H9 (cell line): ENCODE data around the gene TMEM217. TPM values are rescaled to one million over a fixed set of nuclear protein-coding genes. Genes with fewer than 3 reads are reported as not detected.

Source experiments
- DNase-seq: peaks from one replicate; pipeline ENCODE4 v3.0.0-alpha.2; 2017
- H2AFZ ChIP-seq: one replicate; pipeline ENCODE4 v1.6.1; 2013; ENCODE audit warnings: mild to moderate bottlenecking, low read length, control low read depth, moderate library complexity
- H2AK5ac ChIP-seq: 2 replicates; pipeline ENCODE4 v1.6.1; 2013; ENCODE audit warnings: low read length, control low read depth, mixed read lengths; ENCODE audit not compliant: insufficient read length
- H2BK120ac ChIP-seq: one replicate; pipeline ENCODE4 v1.6.1; 2013; ENCODE audit warnings: low read depth, mild to moderate bottlenecking, low read length, control low read depth, inconsistent platforms; ENCODE audit not compliant: poor library complexity, severe bottlenecking
- H2BK12ac ChIP-seq: 2 replicates; pipeline ENCODE4 v1.6.1; 2013; ENCODE audit warnings: low read length, control low read depth, mixed read lengths, low read depth; ENCODE audit not compliant: insufficient read length
- H2BK15ac ChIP-seq: 2 replicates; pipeline ENCODE4 v1.6.1; 2013; ENCODE audit warnings: low read depth, low read length, control low read depth
- H2BK20ac ChIP-seq: one replicate; pipeline ENCODE4 v1.6.1; 2013; ENCODE audit warnings: low read depth, mild to moderate bottlenecking, low read length, control low read depth, inconsistent platforms; ENCODE audit not compliant: poor library complexity, severe bottlenecking
- H2BK5ac ChIP-seq: 2 replicates; pipeline ENCODE4 v1.6.1; 2013; ENCODE audit warnings: low read length, control low read depth, mixed read lengths; ENCODE audit not compliant: insufficient read length
- H3K14ac ChIP-seq: 2 replicates; pipeline ENCODE4 v1.6.1; 2013; ENCODE audit warnings: low read length, control low read depth; ENCODE audit not compliant: insufficient read depth
- H3K18ac ChIP-seq: 2 replicates; pipeline ENCODE4 v1.6.1; 2013; ENCODE audit warnings: low read depth, mild to moderate bottlenecking, mixed read lengths, low read length, control low read depth; ENCODE audit not compliant: insufficient read length
- H3K23ac ChIP-seq: 2 replicates; pipeline ENCODE4 v1.6.1; 2013; ENCODE audit warnings: low read length, control low read depth, mixed read lengths, low read depth; ENCODE audit not compliant: insufficient read length
- H3K23me2 ChIP-seq: 2 replicates; pipeline ENCODE4 v1.6.1; 2013; ENCODE audit warnings: low read depth, mild to moderate bottlenecking, mixed read lengths, low read length, control low read depth; ENCODE audit not compliant: insufficient read length, poor library complexity, severe bottlenecking
- H3K27ac ChIP-seq: 2 replicates; pipeline ENCODE4 v1.5.1; 2013; ENCODE audit warnings: low read length, control low read depth, mixed read lengths, low read depth; ENCODE audit not compliant: insufficient read length
- H3K27me3 ChIP-seq: 2 replicates; pipeline ENCODE4 v1.6.1; 2013; ENCODE audit warnings: low read length, control low read depth, inconsistent platforms; ENCODE audit not compliant: insufficient read depth
- H3K4ac ChIP-seq: 2 replicates; pipeline ENCODE4 v1.6.1; 2013; ENCODE audit warnings: low read depth, mild to moderate bottlenecking, control low read depth, inconsistent platforms, low read length, moderate library complexity
- H3K4me1 ChIP-seq: 2 replicates; pipeline ENCODE4 v1.6.1; 2013; ENCODE audit warnings: low read length, control low read depth, inconsistent platforms; ENCODE audit not compliant: insufficient read depth
- H3K4me2 ChIP-seq: 2 replicates; pipeline ENCODE4 v1.6.1; 2013; ENCODE audit warnings: low read length, control low read depth, mixed read lengths; ENCODE audit not compliant: insufficient read length, insufficient read depth
- H3K56ac ChIP-seq: 2 replicates; pipeline ENCODE4 v1.6.1; 2013; ENCODE audit warnings: low read depth, mild to moderate bottlenecking, mixed read lengths, low read length, control low read depth; ENCODE audit not compliant: insufficient read length
- H3K79me1 ChIP-seq: 2 replicates; pipeline ENCODE4 v1.6.1; 2013; ENCODE audit warnings: low read depth, mild to moderate bottlenecking, moderate library complexity, low read length, control low read depth, inconsistent platforms; ENCODE audit not compliant: insufficient read depth, poor library complexity, severe bottlenecking
- H3K79me2 ChIP-seq: 2 replicates; pipeline ENCODE4 v1.6.1; 2013; ENCODE audit warnings: low read length, control low read depth, inconsistent platforms; ENCODE audit not compliant: insufficient read depth
- H3K9ac ChIP-seq: 2 replicates; pipeline ENCODE4 v1.6.1; 2013; ENCODE audit warnings: low read length, control low read depth, mixed read lengths; ENCODE audit not compliant: insufficient read length; ENCODE audit errors: extremely low read depth
- H3K9me3 ChIP-seq: one replicate; pipeline ENCODE4 v1.6.1; 2013; ENCODE audit warnings: low read depth, low read length, inconsistent platforms; ENCODE audit not compliant: control insufficient read depth
- H3T11ph ChIP-seq: one replicate; pipeline ENCODE4 v1.6.1; 2013; ENCODE audit warnings: mild to moderate bottlenecking, low read length, control low read depth, inconsistent platforms
- H4K20me1 ChIP-seq: one replicate; pipeline ENCODE4 v1.6.1; 2013; ENCODE audit not compliant: control insufficient read depth, insufficient read length, insufficient read depth
- H4K5ac ChIP-seq: 2 replicates; pipeline ENCODE4 v1.6.1; 2013; ENCODE audit warnings: low read depth, mild to moderate bottlenecking, mixed read lengths, low read length, control low read depth; ENCODE audit not compliant: insufficient read length
- H4K8ac ChIP-seq: replicated peaks from 2 replicates; pipeline ENCODE4 v1.6.1; 2013; ENCODE audit warnings: low read length, control low read depth, mixed read lengths, low read depth; ENCODE audit not compliant: insufficient read length
- H4K91ac ChIP-seq: 2 replicates; pipeline ENCODE4 v1.6.1; 2013; ENCODE audit warnings: low read depth, mild to moderate bottlenecking, moderate library complexity, mixed read lengths, low read length, control low read depth; ENCODE audit not compliant: insufficient read length
- H3K27ac Mint-ChIP-seq, 3 experiments: 2 replicates in 2 of 3; 3 replicates in 1 of 3; pipeline ENCODE4 v1.8.0; 2020 to 2021; ENCODE audit warnings: mixed read lengths in 3 of 3, mild to moderate bottlenecking in 1 of 3, moderate library complexity in 1 of 3
- H3K27me3 Mint-ChIP-seq: 2 replicates; pipeline ENCODE4 v1.8.0; 2021; ENCODE audit warnings: low read depth, mild to moderate bottlenecking, moderate library complexity, mixed read lengths
- H3K36me3 Mint-ChIP-seq, 3 experiments: 2 replicates in 2 of 3; 3 replicates in 1 of 3; pipeline ENCODE4 v1.8.0; 2020 to 2021; ENCODE audit warnings: low read depth in 3 of 3, mixed read lengths in 3 of 3; ENCODE audit not compliant: insufficient read depth in 1 of 3
- H3K4me1 Mint-ChIP-seq, 2 experiments: 2 replicates each; pipeline ENCODE4 v1.8.0; 2020; ENCODE audit warnings: mixed read lengths in 2 of 2
- H3K4me3 Mint-ChIP-seq, 2 experiments: 2 replicates in 1 of 2; 3 replicates in 1 of 2; pipeline ENCODE4 v1.8.0; 2020 to 2021; ENCODE audit warnings: mild to moderate bottlenecking in 2 of 2, mixed read lengths in 2 of 2, moderate library complexity in 1 of 2
- H3K9me3 Mint-ChIP-seq, 2 experiments: 2 replicates in 1 of 2; 3 replicates in 1 of 2; pipeline ENCODE4 v1.8.0; 2020; ENCODE audit warnings: mild to moderate bottlenecking in 2 of 2, mixed read lengths in 2 of 2, moderate library complexity in 1 of 2
- WGBS: extraction: QIAGEN DNeasy Blood & Tissue Kit; methylation state at CpG from one replicate; pipeline ENCODE4 v1.1.7; 2013; ENCODE audit warnings: missing lambda C conversion rate, low lambda C conversion rate, mixed read lengths; ENCODE audit not compliant: insufficient read length; ENCODE audit errors: extremely low coverage; 5-methylcytosine and 5-hydroxymethylcytosine counted together
- total RNA-seq: library from RNA; stranded (reverse); gene quantifications from 2 replicates; pipeline ENCODE4 v1.2.1, GENCODE V29; 2021
- TF ChIP-seq, protein P1 (sequence below): fragments of 200-600 bp; sonication (generic); conservative IDR thresholded peaks from 3 replicates; pipeline ENCODE4 v1.8.0; 2021; ENCODE audit warnings: antibody characterized with exemption, mild to moderate bottlenecking

Gene TMEM217
- total RNA-seq, 1 experiment from 2014 or later, result 1.1 TPM

DNA sequence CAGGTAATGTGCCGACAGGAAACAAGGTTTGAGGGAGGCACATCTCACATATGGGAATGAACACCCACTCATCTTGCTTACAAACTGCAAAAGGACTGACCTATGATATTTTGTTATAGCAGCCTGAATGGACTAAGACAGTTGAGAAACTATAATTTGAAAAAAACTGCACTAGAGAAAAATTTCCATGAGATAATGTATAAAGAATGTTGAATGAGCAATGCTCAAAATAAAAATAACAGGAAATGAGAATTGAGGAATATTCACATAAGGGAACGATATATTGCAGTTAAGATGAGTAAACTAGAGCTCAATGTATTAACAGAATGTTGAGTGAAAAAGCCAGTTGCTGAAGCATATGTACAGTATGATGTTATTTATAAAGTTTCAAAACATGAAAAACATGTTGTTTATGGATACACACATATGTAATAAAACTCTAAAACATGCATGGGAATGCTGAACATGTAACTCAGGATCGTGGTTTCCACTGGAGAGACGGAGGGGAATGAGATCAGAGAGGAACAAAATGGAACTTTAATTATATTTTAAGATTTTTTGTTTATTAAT, 6.6 kb downstream of the TMEM217 start:
- H2AK5ac ChIP-seq, result no peak overlapping the region
- no peak for DNase-seq
- no peaks in the 10 kb centered on the region for H3K27me3 ChIP-seq
- H3K79me1 ChIP-seq, result no peaks in the 10 kb centered on the region
- H4K20me1 ChIP-seq, result no peaks in the 10 kb centered on the region
- WGBS, result no CpG with 5 or more reads among the region's 4 CpGs
- H3K56ac ChIP-seq, result no peak overlapping the region
- no peak overlapping the region for H4K91ac ChIP-seq
- H3K9ac ChIP-seq, result no peak overlapping the region
- no peak overlapping the region for H2BK5ac ChIP-seq
- no peaks in the 10 kb centered on the region for H3K36me3 Mint-ChIP-seq
- H3K4me2 ChIP-seq, result no peak overlapping the region
- H3K18ac ChIP-seq, result no peak overlapping the region
- H3K14ac ChIP-seq, result no peak overlapping the region
- H3K23ac ChIP-seq, result no peak overlapping the region
- no peaks in the 10 kb centered on the region for H3K4me1 ChIP-seq
- H3K4ac ChIP-seq, result no peak overlapping the region
- peaks cover 25% of the 10 kb centered on the region for H3K27me3 Mint-ChIP-seq
- no peak overlapping the region for H2BK20ac ChIP-seq
- H3K79me2 ChIP-seq, result no peaks in the 10 kb centered on the region
- no peak overlapping the region for H4K5ac ChIP-seq
- no peak overlapping the region for H4K8ac ChIP-seq
- H3K9me3 ChIP-seq, result no peaks in the 10 kb centered on the region
- H2BK12ac ChIP-seq, result no peak overlapping the region
- no peak overlapping the region for H3K27ac ChIP-seq
- H3T11ph ChIP-seq, result no peak overlapping the region
- peaks cover 7 to 11% of the 10 kb centered on the region in 2 experiments for H3K4me1 Mint-ChIP-seq
- H2BK120ac ChIP-seq, result no peak overlapping the region
- H2AFZ ChIP-seq, result no peak overlapping the region
- TF ChIP-seq, protein P1, sequence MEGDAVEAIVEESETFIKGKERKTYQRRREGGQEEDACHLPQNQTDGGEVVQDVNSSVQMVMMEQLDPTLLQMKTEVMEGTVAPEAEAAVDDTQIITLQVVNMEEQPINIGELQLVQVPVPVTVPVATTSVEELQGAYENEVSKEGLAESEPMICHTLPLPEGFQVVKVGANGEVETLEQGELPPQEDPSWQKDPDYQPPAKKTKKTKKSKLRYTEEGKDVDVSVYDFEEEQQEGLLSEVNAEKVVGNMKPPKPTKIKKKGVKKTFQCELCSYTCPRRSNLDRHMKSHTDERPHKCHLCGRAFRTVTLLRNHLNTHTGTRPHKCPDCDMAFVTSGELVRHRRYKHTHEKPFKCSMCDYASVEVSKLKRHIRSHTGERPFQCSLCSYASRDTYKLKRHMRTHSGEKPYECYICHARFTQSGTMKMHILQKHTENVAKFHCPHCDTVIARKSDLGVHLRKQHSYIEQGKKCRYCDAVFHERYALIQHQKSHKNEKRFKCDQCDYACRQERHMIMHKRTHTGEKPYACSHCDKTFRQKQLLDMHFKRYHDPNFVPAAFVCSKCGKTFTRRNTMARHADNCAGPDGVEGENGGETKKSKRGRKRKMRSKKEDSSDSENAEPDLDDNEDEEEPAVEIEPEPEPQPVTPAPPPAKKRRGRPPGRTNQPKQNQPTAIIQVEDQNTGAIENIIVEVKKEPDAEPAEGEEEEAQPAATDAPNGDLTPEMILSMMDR, result no peak
- H3K9me3 Mint-ChIP-seq, result no peaks in the 10 kb centered on the region
- H2BK15ac ChIP-seq, result no peak overlapping the region
- no peak overlapping the region for H3K4me3 Mint-ChIP-seq
- no peaks in the 10 kb centered on the region for H3K23me2 ChIP-seq
- no peak overlapping the region for H3K27ac Mint-ChIP-seq
